NCI-H146 treated with DMSO at 0.1 percent for 48 hours (cell line): Measurements from ENCODE around the gene KIAA0586.

Experiments
- DNase-seq: peaks from one replicate; lab custom pipeline; 2025; ENCODE audit not compliant: unreplicated experiment; lab: John Stamatoyannopoulos, UW

The KIAA0586 gene

DNA sequence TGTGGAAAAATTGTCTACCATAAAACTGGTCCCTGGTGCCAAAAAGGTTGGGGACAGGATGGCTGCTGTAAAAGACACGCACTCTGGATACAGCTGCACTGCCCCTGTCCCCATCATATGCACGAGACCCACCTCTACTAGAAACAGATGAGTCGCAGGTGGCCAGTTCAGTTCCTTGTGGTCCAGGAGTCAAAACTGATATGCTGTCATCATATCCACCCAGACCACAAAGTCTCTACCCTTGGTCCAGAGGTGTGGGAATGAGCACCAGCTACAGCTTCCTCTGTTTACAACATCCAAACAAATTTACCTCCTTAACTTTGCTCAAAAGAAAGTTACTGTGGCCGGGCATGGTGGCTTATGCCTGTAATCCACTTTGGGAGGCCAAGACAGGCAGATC, 166.5 kb downstream of the KIAA0586 start:
- DNase-seq: no peak

DNA sequence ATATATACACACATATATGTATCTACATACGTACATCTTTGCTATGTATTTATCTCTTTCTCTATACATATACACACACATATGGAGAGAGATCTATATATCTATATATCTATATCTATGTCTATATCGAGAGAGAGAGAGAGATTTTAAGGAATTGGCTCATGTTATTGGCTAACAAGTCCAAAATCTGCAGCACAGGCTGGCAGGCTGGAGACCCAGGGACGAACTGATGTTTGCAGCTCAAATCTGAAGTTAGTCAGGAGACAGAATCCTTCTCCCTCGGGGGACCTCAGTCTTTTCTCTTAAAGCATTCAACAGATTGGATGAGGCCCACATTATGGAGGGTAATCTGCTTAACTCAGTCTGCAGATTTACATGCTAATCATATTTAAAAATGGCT, 169.5 kb downstream of the KIAA0586 start:
- DNase-seq: no peak

DNA sequence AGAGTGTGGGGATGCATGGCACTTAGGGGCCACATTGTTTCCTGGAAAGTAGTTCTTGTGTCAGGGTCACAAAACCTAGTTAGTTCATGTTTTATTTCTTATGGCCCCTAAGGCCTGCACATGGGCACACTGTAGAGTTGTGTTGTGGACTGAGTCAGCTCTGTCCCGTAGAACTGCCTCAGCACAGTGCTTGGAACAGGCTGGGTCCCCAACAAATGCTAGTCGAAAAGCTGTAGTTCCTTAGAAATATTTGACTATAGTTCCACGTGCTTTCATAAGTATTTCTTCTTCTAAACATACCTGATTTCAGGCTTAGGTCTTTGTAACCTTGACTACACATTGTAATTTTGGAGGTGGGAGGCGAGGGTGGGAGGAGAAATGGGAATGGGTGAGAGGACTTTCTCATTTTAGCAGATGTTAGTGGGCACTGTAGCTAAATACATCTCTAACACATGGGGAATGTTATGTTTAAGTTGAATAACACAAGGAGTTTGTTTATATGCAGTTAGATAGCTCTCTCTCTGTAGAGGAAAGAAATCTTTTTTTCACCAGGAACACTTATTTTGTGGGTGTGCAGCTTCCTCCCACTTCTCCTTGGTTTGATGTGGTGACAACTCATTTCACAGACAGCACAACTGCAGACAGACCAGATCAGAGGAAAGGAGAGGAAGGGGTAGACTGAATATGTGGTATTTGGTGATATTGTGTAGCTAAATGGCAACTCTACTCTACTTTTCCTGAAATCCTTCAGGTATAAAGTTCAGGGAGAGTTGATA, 170.7 kb downstream of the KIAA0586 start:
- no peak for DNase-seq

DNA sequence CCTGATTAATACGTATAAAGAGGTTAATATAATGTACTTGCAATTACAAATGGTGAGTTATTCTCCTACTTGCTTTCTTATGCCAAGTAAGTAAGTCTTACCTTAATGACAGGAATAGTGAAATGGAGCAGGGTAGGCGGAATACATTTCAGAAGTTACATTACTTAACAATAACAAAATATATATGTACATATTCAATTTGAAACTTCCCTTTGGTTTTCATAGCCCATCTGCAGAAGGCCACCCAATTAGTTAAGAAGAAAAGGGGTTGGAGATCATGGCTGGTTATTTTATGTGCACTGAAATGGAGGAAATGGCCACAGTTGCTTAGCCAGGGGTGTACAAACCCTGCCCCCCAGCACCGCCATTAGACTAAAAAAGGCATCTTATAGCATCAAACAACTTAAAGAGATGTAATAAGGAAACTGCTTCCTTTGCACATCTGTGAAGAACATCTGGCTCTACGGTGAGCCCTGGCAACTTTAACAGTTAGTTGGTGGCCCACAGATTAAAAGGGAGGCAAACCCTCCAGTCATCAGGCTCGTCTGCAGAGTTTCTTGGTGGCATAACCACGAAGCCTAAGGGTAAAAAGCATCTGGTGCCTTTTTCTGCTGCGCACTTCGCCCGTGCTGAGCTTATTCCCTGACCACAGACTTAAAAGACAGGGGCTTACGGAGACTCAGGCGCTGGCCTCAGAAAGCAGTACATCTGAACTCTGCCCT, 171.4 kb downstream of the KIAA0586 start:
- DNase-seq: no peak

DNA sequence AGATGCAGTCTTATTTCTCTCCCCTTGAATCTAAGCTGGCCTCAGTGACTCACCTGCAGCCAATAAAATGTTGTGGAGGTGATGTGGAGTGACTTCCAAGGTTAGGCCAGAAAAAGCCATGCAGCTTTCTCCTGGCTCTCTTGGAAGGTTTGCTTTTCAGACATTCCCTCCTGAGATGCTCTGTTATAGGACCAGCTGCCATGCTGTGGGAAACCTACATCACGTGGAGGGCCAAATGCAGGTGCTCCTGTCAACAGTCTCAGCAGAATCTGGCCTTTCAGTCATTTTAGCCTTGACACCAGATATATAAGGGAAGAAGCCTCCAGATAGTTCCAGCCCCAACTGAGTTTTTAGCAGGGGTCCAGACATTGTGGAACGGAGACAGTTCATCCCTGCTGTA, 172.2 kb downstream of the KIAA0586 start:
- no peak for DNase-seq
